Measurements from ENCODE around the gene SPTBN1. TPM values are rescaled to one million over a fixed set of nuclear protein-coding genes. Genes with fewer than 3 reads are reported as not detected.
"Not testable (repeated sequence)": the region's sequence is repeated elsewhere in the genome, so short reads cannot be mapped to it uniquely, and the experiment has no call there.

The SPTBN1 gene
- total RNA-seq, 1 donor from 2014 or later, result 813 TPM

DNA sequence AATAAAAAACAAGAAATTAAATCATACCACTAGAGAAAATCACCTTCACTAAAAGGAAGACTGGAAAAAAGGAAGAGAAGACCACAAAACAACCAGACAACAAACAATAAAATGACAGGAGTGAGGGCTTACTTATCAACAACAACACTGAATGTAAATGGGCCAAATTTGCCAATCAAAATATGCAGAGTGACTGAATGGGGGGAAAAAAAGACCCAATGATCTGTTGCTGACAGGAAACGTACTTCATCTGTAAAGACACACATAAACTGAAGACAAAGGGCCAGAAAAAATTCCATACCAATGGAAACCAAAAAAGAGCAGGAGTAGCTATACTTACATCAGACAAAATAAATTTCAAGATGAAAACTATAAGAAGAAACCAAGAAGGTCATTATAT, 241.8 kb downstream of the SPTBN1 start:
- H3K36me3 ChIP-seq, result no peaks in the 10 kb centered on the region
- ATAC-seq, result no peak
- H3K27ac ChIP-seq, result no peak overlapping the region
- H3K4me3 ChIP-seq, result no peak overlapping the region
- TF ChIP-seq, protein P1, sequence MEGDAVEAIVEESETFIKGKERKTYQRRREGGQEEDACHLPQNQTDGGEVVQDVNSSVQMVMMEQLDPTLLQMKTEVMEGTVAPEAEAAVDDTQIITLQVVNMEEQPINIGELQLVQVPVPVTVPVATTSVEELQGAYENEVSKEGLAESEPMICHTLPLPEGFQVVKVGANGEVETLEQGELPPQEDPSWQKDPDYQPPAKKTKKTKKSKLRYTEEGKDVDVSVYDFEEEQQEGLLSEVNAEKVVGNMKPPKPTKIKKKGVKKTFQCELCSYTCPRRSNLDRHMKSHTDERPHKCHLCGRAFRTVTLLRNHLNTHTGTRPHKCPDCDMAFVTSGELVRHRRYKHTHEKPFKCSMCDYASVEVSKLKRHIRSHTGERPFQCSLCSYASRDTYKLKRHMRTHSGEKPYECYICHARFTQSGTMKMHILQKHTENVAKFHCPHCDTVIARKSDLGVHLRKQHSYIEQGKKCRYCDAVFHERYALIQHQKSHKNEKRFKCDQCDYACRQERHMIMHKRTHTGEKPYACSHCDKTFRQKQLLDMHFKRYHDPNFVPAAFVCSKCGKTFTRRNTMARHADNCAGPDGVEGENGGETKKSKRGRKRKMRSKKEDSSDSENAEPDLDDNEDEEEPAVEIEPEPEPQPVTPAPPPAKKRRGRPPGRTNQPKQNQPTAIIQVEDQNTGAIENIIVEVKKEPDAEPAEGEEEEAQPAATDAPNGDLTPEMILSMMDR (IDR thresholded peaks at IDR 0.05), result no peak
- H3K27me3 ChIP-seq, result no peaks in the 10 kb centered on the region
- no peaks in the 10 kb centered on the region for H3K9me3 ChIP-seq
- intact Hi-C loops (cut with DNase I), result no loop called here
- peaks cover 2% of the 10 kb centered on the region for H3K4me1 ChIP-seq
- no peak for DNase-seq

DNA sequence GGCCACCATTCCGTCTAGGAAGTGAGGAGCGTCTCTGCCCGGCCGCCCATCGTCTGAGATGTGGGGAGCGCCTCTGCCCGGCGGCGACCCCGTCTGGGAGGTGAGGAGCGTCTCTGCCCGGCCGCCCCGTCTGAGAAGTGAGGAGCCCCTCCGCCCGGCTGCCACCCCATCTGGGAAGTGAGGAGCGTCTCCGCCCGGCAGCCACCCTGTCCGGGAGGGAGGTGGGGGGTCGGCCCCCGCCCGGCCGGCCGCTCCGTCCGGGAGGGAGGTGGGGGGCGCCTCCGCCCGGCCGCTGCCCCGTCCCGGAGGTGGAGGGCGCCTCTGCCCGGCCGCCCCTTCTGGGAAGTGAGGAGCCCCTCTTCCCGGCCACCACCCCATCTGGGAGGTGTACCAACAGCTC, 242.8 kb downstream of the SPTBN1 start:
- DNase-seq; intact Hi-C loops (cut with DNase I); H3K27ac ChIP-seq; ATAC-seq; H3K27me3 ChIP-seq; H3K36me3 ChIP-seq; H3K9me3 ChIP-seq; H3K4me3 ChIP-seq; H3K4me1 ChIP-seq: not testable (repeated sequence)

GRCh38 chr2:54699665-54700064, 243.5 kb downstream of the SPTBN1 start:
- ATAC-seq (no peak), DNase-seq (no peak)
- TF ChIP-seq, protein P1 (IDR thresholded peaks at IDR 0.05), result no peak
- no peaks in the 10 kb centered on the region for H3K36me3 ChIP-seq
- H3K27ac ChIP-seq, result no peak overlapping the region
- intact Hi-C loops (cut with DNase I), result no loop called here
- no peaks in the 10 kb centered on the region for H3K9me3 ChIP-seq
- no peaks in the 10 kb centered on the region for H3K27me3 ChIP-seq
- H3K4me3 ChIP-seq, result no peak overlapping the region
- peaks cover 6% of the 10 kb centered on the region for H3K4me1 ChIP-seq

- no peaks in the 10 kb centered on the region for H3K36me3 ChIP-seq
- ATAC-seq (no peak), DNase-seq (no peak)
- no peak overlapping the region for H3K4me3 ChIP-seq
- H3K4me1 ChIP-seq, result peaks cover 4% of the 10 kb centered on the region
- H3K27ac ChIP-seq, result no peak overlapping the region
- H3K27me3 ChIP-seq, result no peaks in the 10 kb centered on the region
- TF ChIP-seq, protein P1 (IDR thresholded peaks at IDR 0.05), result no peak
- H3K9me3 ChIP-seq, result no peaks in the 10 kb centered on the region
- intact Hi-C loops (cut with DNase I), result no loop called here
Measured at GRCh38 chr2:54701029-54701428, 244.9 kb downstream of the SPTBN1 start.

- ATAC-seq (no peak), DNase-seq (no peak)
- H3K27me3 ChIP-seq, result no peaks in the 10 kb centered on the region
- intact Hi-C loops (cut with DNase I), result no loop called here
- TF ChIP-seq, protein P1 (IDR thresholded peaks at IDR 0.05), result no peak
- H3K9me3 ChIP-seq, result no peaks in the 10 kb centered on the region
- H3K27ac ChIP-seq, result no peak overlapping the region
- H3K36me3 ChIP-seq, result no peaks in the 10 kb centered on the region
- H3K4me1 ChIP-seq, result peaks cover 4% of the 10 kb centered on the region
- no peak overlapping the region for H3K4me3 ChIP-seq
Measured at GRCh38 chr2:54704238-54704637, 248.1 kb downstream of the SPTBN1 start.

DNA sequence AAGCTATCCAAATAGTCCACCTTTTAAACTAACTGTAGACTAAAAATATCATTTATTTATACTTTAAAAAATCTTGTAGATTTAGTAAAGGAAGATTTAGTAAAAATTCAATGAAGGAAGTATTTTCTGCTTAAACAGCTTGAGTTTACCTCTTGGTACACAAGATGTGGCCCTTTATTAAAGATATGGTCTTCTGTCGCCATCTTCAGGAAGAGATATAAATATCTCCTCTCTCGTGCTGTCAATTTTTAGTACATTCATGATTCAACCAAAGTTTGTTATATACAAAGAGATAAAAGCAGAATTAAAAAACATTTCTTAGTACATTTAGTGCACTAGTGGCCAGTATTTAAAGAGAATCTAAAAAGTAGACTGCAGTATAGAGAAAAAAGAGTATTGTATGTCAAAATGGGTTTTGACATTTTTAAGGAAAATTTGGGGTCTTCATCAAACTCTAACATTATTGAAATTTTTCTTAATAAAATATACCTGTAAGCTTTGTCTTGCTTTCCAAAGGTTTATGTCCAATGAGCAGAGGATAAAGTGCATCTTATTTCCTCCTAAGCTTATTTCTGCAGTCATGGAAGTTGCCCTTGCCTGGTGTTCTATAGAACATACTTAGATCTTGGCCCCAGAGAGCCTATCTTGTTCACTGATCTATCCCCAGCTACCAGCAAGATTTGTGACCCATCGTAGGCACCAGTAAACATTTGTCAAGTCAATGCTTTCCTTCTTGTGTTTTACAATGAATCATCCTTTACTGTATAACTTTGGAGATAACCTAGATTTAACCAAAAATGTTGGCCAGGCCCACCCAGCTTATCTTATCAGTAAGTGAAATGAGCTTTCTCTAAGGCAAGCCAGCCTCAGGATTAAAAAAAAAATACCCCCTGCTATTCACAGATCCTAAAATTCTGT, 248.8 kb downstream of the SPTBN1 start:
- intact Hi-C loops (cut with DNase I), result no loop called here
- TF ChIP-seq, protein P1 (IDR thresholded peaks at IDR 0.05), result peak; percentile 72
- Histone ChIP-seq H3K9me3 (no peaks in the 10 kb centered on the region), H3K36me3 (no peaks in the 10 kb centered on the region), H3K4me1 (peaks cover 4% of the 10 kb centered on the region), H3K27ac (no peak overlapping the region), H3K4me3 (no peak overlapping the region), H3K27me3 (no peaks in the 10 kb centered on the region)
- DNase-seq (no peak), ATAC-seq (peak; percentile 73)

Measured in upper lobe of right lung (tissue), 1 donor.